CD4-positive, CD25-positive, alpha-beta regulatory T cell (primary cell): ENCODE data around the gene ZSWIM5. TPM values are rescaled to one million over a fixed set of nuclear protein-coding genes. Genes with fewer than 3 reads are reported as not detected.
A peak's percentile ranks its signal among the peaks of the same experiment; 100 is the strongest.
"Not testable (repeated sequence)": the region's sequence is repeated elsewhere in the genome, so short reads cannot be mapped to it uniquely, and the experiment has no call there.

Source experiments
- ATAC-seq, 2 donors: fragments of 150-1000 bp; cut with Tn5 transposase; one replicate each; pipeline ENCODE4 v1.10.0; 2021; ENCODE audit warnings: low read depth in 2 of 2, moderate number of reproducible peaks in 2 of 2, moderate library complexity in 1 of 2
- DNase-seq, 3 donors: peaks; one replicate each; pipeline versions ENCODE4 v3.0.0 to v3.0.0-alpha.2; 2012 to 2022; ENCODE audit warnings: mixed read lengths in 1 of 3
- H3K27ac ChIP-seq: one replicate; pipeline ENCODE4 v1.7.0; 2013; ENCODE audit warnings: mild to moderate bottlenecking, low read length; ENCODE audit not compliant: insufficient read depth, poor library complexity, severe bottlenecking
- H3K27me3 ChIP-seq: one replicate; pipeline ENCODE4 v1.7.0; 2013; ENCODE audit warnings: low read length; ENCODE audit not compliant: control insufficient read depth, insufficient read depth
- H3K36me3 ChIP-seq: one replicate; pipeline ENCODE4 v1.7.0; 2013; ENCODE audit warnings: mild to moderate bottlenecking, low read length, moderate library complexity; ENCODE audit not compliant: control insufficient read depth, insufficient read depth
- H3K4me1 ChIP-seq: 2 replicates; pipeline ENCODE4 v1.7.0; 2013; ENCODE audit warnings: mild to moderate bottlenecking, low read length; ENCODE audit not compliant: insufficient read depth, control insufficient read depth, poor library complexity, severe bottlenecking
- H3K4me3 ChIP-seq: one replicate; pipeline ENCODE4 v1.7.0; 2013; ENCODE audit warnings: low read depth, mild to moderate bottlenecking, low read length, moderate library complexity
- H3K9me3 ChIP-seq, 2 experiments: 1 replicate in 1 of 2; 2 replicates in 1 of 2; pipeline ENCODE4 v1.7.0; 2013; ENCODE audit warnings: low read length in 2 of 2, mild to moderate bottlenecking in 1 of 2, moderate library complexity in 1 of 2; ENCODE audit not compliant: control insufficient read depth in 2 of 2
- H3K27ac Mint-ChIP-seq, 3 donors: one replicate each; pipeline ENCODE4 v1.8.0; 2020 to 2022; ENCODE audit warnings: mild to moderate bottlenecking in 3 of 3, mixed read lengths in 3 of 3, moderate library complexity in 2 of 3
- H3K27me3 Mint-ChIP-seq: one replicate; pipeline ENCODE4 v1.8.0; 2022; ENCODE audit warnings: mild to moderate bottlenecking, mixed read lengths
- H3K36me3 Mint-ChIP-seq: one replicate; pipeline ENCODE4 v1.8.0; 2020; ENCODE audit warnings: mixed read lengths
- H3K4me1 Mint-ChIP-seq, 4 donors: one replicate each; pipeline ENCODE4 v1.8.0; 2020 to 2022; ENCODE audit warnings: mixed read lengths in 4 of 4, mild to moderate bottlenecking in 1 of 4
- H3K4me3 Mint-ChIP-seq, 4 donors: one replicate each; pipeline ENCODE4 v1.8.0; 2020 to 2022; ENCODE audit warnings: mild to moderate bottlenecking in 4 of 4, mixed read lengths in 4 of 4, moderate library complexity in 3 of 4
- H3K9me3 Mint-ChIP-seq, 7 donors: one replicate each; pipeline ENCODE4 v1.8.0; 2020 to 2022; ENCODE audit warnings: mixed read lengths in 7 of 7, mild to moderate bottlenecking in 3 of 7, moderate library complexity in 2 of 7
- polyA plus RNA-seq, 4 donors: library from polyadenylated mRNA; unstranded; fragments of 300-500 nt; fragmentation: Illumina TruSeq; gene quantifications; one replicate each; pipeline ENCODE4 v1.2.3, GENCODE V29; 2021
- total RNA-seq: library from RNA; stranded (reverse); gene quantifications from one replicate; pipeline ENCODE4 v1.2.3, GENCODE V29; 2022

Gene ZSWIM5
- total and polyA plus RNA-seq, 5 donors from 2014 or later, result 0.09 to 0.23 (median 0.10) TPM; not detected in 1

- H3K27me3 Mint-ChIP-seq, result no peaks in the 10 kb centered on the region
- Histone ChIP-seq H3K36me3 (peaks cover 71% of the 10 kb centered on the region), H3K27me3 (no peaks in the 10 kb centered on the region), H3K4me3 (no peak overlapping the region), H3K9me3 (no peaks in the 10 kb centered on the region), H3K27ac (no peak overlapping the region), H3K4me1 (peaks cover 31% of the 10 kb centered on the region)
- DNase-seq (no peak), ATAC-seq (no peak)
- H3K27ac Mint-ChIP-seq, result peak overlapping the region; percentile 32 to 57 (median 56)
- no peaks in the 10 kb centered on the region for H3K9me3 Mint-ChIP-seq
- H3K36me3 Mint-ChIP-seq, result peaks cover 33% of the 10 kb centered on the region
- H3K4me1 Mint-ChIP-seq, result peaks cover 7 to 41% (median 27%) of the 10 kb centered on the region in 4 donors
- peak overlapping the region in 2 of 4 donors; percentile 41 to 57 for H3K4me3 Mint-ChIP-seq
Observed at GRCh38 chr1:45007311-45007710, 199.1 kb downstream of the ZSWIM5 start.

- Mint-ChIP-seq H3K36me3 (peaks cover 41% of the 10 kb centered on the region), H3K4me1 (peaks cover 7 to 33% (median 17%) of the 10 kb centered on the region in 4 donors), H3K27ac (peak overlapping the region in 1 of 3 donors; percentile 15), H3K27me3 (no peaks in the 10 kb centered on the region), H3K9me3 (no peaks in the 10 kb centered on the region), H3K4me3 (no peak overlapping the region)
- no peaks in the 10 kb centered on the region for H3K9me3 ChIP-seq
- peaks cover 74% of the 10 kb centered on the region for H3K36me3 ChIP-seq
- H3K4me1 ChIP-seq, result peaks cover 16% of the 10 kb centered on the region
- no peak overlapping the region for H3K27ac ChIP-seq
- DNase-seq (no peak), ATAC-seq (no peak)
- H3K4me3 ChIP-seq, result no peak overlapping the region
- no peaks in the 10 kb centered on the region for H3K27me3 ChIP-seq
Observed at GRCh38 chr1:45005761-45006160, 200.6 kb downstream of the ZSWIM5 start.

GRCh38 chr1:45004281-45004920 lies 202.0 kb downstream of the ZSWIM5 start:
- Mint-ChIP-seq H3K4me3 (peak overlapping the region in 1 of 4 donors; percentile 12), H3K4me1 (peaks cover 6 to 24% (median 13%) of the 10 kb centered on the region in 4 donors), H3K36me3 (peaks cover 43% of the 10 kb centered on the region), H3K27ac (no peak overlapping the region), H3K9me3 (no peaks in the 10 kb centered on the region), H3K27me3 (no peaks in the 10 kb centered on the region)
- Histone ChIP-seq H3K4me1 (peaks cover 3% of the 10 kb centered on the region), H3K4me3 (no peak overlapping the region), H3K27ac (no peak overlapping the region), H3K27me3 (no peaks in the 10 kb centered on the region), H3K36me3 (peaks cover 71% of the 10 kb centered on the region), H3K9me3 (no peaks in the 10 kb centered on the region)
- no peak for DNase-seq
- no peak for ATAC-seq

GRCh38 chr1:45003741-45004140 lies 202.7 kb downstream of the ZSWIM5 start:
- H3K36me3 Mint-ChIP-seq, result peaks cover 37% of the 10 kb centered on the region
- no peak overlapping the region for H3K4me3 ChIP-seq
- H3K4me1 Mint-ChIP-seq, result peaks cover under 1 to 17% (median 10%) of the 10 kb centered on the region in 4 donors
- H3K27ac ChIP-seq, result no peak overlapping the region
- no peaks in the 10 kb centered on the region for H3K9me3 Mint-ChIP-seq
- no peaks in the 10 kb centered on the region for H3K9me3 ChIP-seq
- DNase-seq (no peak), ATAC-seq (no peak)
- peaks cover 65% of the 10 kb centered on the region for H3K36me3 ChIP-seq
- no peak overlapping the region for H3K27ac Mint-ChIP-seq
- H3K27me3 Mint-ChIP-seq, result no peaks in the 10 kb centered on the region
- no peaks in the 10 kb centered on the region for H3K27me3 ChIP-seq
- no peaks in the 10 kb centered on the region for H3K4me1 ChIP-seq
- no peak overlapping the region for H3K4me3 Mint-ChIP-seq

GRCh38 chr1:45002650-45003645 lies 203.5 kb downstream of the ZSWIM5 start:
- no peak overlapping the region for H3K27ac ChIP-seq
- Mint-ChIP-seq H3K4me1 (peaks cover 0 to 11% (median 8%) of the 10 kb centered on the region in 4 donors), H3K4me3 (peak overlapping the region in 1 of 4 donors; percentile 27), H3K36me3 (peaks cover 31% of the 10 kb centered on the region), H3K27me3 (no peaks in the 10 kb centered on the region), H3K27ac (peak overlapping the region in 2 of 3 donors; percentile 11 to 75), H3K9me3 (no peaks in the 10 kb centered on the region)
- no peaks in the 10 kb centered on the region for H3K9me3 ChIP-seq
- H3K27me3 ChIP-seq, result no peaks in the 10 kb centered on the region
- no peak overlapping the region for H3K4me3 ChIP-seq
- no peak for DNase-seq
- no peak for ATAC-seq
- H3K36me3 ChIP-seq, result peaks cover 57% of the 10 kb centered on the region
- H3K4me1 ChIP-seq, result no peaks in the 10 kb centered on the region

GRCh38 chr1:45001576-45001975 lies 204.8 kb downstream of the ZSWIM5 start:
- H3K9me3 Mint-ChIP-seq, H3K4me3 ChIP-seq, DNase-seq, H3K9me3 ChIP-seq, ATAC-seq, H3K27ac ChIP-seq, H3K4me3 Mint-ChIP-seq, H3K27me3 ChIP-seq, H3K27me3 Mint-ChIP-seq, H3K4me1 ChIP-seq: not testable (repeated sequence)
- peaks cover 26% of the 10 kb centered on the region for H3K36me3 Mint-ChIP-seq
- H3K4me1 Mint-ChIP-seq, result peaks cover 0 to 11% (median 6%) of the 10 kb centered on the region in 4 donors
- peaks cover 43% of the 10 kb centered on the region for H3K36me3 ChIP-seq
- H3K27ac Mint-ChIP-seq, result peak overlapping the region in 1 of 3 donors; percentile 48

GRCh38 chr1:45001011-45001481 lies 205.4 kb downstream of the ZSWIM5 start:
- H3K4me3 Mint-ChIP-seq, result no peak overlapping the region
- Histone ChIP-seq H3K4me3 (no peak overlapping the region), H3K27me3 (no peaks in the 10 kb centered on the region), H3K27ac (no peak overlapping the region), H3K4me1 (no peaks in the 10 kb centered on the region), H3K9me3 (no peaks in the 10 kb centered on the region), H3K36me3 (peaks cover 40% of the 10 kb centered on the region)
- peak in 1 of 3 donors; percentile 10 for DNase-seq
- no peaks in the 10 kb centered on the region for H3K27me3 Mint-ChIP-seq
- peaks cover 0 to 11% (median 6%) of the 10 kb centered on the region in 4 donors for H3K4me1 Mint-ChIP-seq
- peaks cover 26% of the 10 kb centered on the region for H3K36me3 Mint-ChIP-seq
- ATAC-seq, result no peak
- peak overlapping the region in 2 of 3 donors; percentile 24 to 48 for H3K27ac Mint-ChIP-seq
- H3K9me3 Mint-ChIP-seq, result no peaks in the 10 kb centered on the region
